ENCODE results near the gene WDR27.

DNA sequence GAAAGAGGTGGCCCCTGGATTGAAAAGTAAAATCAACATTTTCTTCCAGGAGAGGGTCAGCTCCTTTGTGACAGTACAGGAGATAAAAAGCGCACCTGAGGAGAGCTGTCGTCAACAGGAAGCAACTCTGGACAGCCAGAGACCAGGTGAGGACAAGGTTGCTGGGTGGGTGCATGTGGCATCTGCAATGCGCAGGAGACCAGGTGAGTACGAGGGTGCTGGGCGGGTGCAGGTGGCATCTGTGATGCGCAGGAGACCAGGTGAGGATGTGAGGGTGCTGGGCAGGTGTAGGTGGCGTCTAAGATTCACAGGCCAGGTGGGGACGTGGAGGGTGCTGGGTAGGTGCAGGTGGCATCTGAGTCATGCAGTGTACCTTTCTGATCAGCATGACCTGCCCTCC, 38.4 kb downstream of the WDR27 start:
- TF ChIP-seq CTCF (IDR thresholded peaks at IDR 0.05; ENCODE audit: low read length) = no peak
- no peak for TF ChIP-seq EZH2phosphoT487 (IDR thresholded peaks at IDR 0.05; ENCODE audit: low read length)
- no peak for TF ChIP-seq EZH2 (optimal IDR thresholded peaks at IDR 0.05; ENCODE audit: low read depth, low read length)
